Hepatocyte (in vitro differentiated cells): Measurements from ENCODE around the gene MEGF10.

Experiments used
- EZH2 ChIP-seq: fragments of 200-600 bp; sonication (generic); IDR thresholded peaks from 2 replicates; pipeline ENCODE4 v1.6.1; 2016; ENCODE audit warnings: antibody characterized with exemption, mild to moderate bottlenecking, borderline replicate concordance
- EZH2phosphoT487 ChIP-seq: fragments of 200-600 bp; sonication (generic); IDR thresholded peaks from one replicate; pipeline ENCODE4 v1.6.1; 2018; ENCODE audit warnings: antibody characterized with exemption, mild to moderate bottlenecking, low read depth, moderate library complexity; ENCODE audit not compliant: unreplicated experiment, severe bottlenecking
- TF ChIP-seq, protein P1 (sequence below): fragments of 200-600 bp; sonication (generic); IDR thresholded peaks from 2 replicates; pipeline ENCODE4 v1.5.1; 2016; ENCODE audit warnings: antibody characterized with exemption, mild to moderate bottlenecking; ENCODE audit not compliant: poor library complexity

DNA sequence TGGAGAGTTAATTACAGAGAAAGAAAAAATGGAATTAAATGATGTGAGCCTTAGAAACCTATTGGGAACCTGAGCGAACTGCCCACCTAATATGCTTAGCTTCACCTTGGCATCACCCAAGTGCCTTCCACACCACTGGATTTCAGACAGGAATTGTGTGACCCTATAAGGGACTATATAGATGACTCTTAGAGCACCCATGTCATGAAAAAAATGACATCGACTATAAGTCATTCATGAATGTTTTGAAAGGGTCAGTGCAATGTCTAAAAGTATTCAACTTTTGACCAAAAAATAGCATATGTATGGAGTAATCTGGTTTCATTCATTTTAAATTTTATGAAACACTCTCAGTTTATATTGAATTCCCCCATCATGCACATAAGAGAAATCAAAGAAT is 145.2 kb downstream of the MEGF10 start:
- TF ChIP-seq, protein P1, sequence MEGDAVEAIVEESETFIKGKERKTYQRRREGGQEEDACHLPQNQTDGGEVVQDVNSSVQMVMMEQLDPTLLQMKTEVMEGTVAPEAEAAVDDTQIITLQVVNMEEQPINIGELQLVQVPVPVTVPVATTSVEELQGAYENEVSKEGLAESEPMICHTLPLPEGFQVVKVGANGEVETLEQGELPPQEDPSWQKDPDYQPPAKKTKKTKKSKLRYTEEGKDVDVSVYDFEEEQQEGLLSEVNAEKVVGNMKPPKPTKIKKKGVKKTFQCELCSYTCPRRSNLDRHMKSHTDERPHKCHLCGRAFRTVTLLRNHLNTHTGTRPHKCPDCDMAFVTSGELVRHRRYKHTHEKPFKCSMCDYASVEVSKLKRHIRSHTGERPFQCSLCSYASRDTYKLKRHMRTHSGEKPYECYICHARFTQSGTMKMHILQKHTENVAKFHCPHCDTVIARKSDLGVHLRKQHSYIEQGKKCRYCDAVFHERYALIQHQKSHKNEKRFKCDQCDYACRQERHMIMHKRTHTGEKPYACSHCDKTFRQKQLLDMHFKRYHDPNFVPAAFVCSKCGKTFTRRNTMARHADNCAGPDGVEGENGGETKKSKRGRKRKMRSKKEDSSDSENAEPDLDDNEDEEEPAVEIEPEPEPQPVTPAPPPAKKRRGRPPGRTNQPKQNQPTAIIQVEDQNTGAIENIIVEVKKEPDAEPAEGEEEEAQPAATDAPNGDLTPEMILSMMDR: no peak
- TF ChIP-seq EZH2: no peak
- no peak for TF ChIP-seq EZH2phosphoT487
